GM19324 (cell line): ENCODE results near the gene OPRM1.
"Not testable (repeated sequence)": the region's sequence is repeated elsewhere in the genome, so short reads cannot be mapped to it uniquely, and the experiment has no call there.

Experiments used
- ATAC-seq: cut with Tn5 transposase; IDR thresholded peaks from one replicate; pipeline ENCODE4 v1.9.1; 2021; ENCODE audit warnings: mild to moderate bottlenecking, moderate library complexity; ENCODE audit not compliant: unreplicated experiment, low FRiP score

Gene OPRM1

DNA sequence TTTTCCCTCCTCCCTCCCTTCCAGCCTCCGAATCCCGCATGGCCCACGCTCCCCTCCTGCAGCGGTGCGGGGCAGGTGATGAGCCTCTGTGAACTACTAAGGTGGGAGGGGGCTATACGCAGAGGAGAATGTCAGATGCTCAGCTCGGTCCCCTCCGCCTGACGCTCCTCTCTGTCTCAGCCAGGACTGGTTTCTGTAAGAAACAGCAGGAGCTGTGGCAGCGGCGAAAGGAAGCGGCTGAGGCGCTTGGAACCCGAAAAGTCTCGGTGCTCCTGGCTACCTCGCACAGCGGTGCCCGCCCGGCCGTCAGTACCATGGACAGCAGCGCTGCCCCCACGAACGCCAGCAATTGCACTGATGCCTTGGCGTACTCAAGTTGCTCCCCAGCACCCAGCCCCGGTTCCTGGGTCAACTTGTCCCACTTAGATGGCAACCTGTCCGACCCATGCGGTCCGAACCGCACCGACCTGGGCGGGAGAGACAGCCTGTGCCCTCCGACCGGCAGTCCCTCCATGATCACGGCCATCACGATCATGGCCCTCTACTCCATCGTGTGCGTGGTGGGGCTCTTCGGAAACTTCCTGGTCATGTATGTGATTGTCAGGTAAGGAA lies at the start of gene OPRM1:
TSS of gene OPRM1 (plus strand) at position 10 of the 612 bp plus-strand sequence. CDS start at position 315, 305 bp downstream.
- no peak for ATAC-seq

DNA sequence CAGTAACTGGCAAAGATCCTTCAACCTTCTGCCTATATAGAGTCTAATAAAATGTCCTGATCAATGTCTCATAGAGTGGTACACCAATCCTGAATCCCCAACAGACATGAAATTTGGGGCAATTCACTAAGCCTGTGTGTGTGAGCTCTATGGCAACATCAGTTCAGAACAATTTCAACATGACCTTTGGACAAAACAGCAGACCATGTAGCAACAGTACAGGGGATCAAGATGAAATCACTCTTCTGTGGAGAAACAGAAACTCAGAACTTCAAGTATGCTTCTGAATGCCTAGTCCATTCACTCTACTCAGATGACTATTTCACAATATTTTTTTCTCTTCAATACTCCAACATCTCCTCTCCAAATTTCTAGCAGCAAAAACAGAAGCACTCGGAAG lies 49.1 kb upstream of the OPRM1 start:
- no peak for ATAC-seq

DNA sequence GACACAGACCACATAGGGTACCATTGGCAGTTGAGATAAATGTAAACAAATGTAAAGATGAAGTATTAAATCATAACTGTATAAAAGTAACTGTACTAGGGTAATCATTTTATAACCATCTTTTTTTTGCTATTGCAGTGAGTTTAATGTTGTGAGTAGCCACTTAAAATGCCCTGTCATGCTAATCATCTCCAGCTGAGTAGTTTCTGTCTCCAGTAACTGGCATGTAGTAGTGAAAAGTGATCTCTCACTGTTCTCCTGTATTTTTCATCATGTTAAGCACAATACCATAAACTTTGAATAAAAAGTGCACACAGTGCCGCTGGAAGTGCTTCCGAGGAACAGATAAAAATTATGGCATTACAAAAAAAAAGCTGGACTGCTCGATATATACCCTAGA lies 45.0 kb upstream of the OPRM1 start:
- no peak for ATAC-seq

DNA sequence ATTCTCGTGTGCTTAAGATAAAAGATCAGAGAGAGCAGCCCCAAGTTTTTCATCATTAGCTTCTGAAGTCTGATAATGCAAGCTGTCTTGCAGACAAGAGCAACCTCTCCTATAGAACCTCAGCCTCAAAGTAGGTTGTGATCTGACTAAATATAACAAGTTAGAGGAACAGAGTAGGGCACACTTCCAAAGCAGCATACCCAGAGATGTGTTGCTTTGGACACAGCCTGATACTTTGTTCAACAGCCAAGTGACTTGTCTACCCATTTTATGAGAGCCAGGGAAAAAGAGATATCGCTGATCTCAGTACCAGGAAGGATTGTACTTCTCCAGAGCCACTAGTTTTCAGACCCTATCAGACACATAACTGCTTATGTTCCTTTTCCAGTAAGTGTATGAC lies 44.2 kb upstream of the OPRM1 start:
- ATAC-seq, result no peak

DNA sequence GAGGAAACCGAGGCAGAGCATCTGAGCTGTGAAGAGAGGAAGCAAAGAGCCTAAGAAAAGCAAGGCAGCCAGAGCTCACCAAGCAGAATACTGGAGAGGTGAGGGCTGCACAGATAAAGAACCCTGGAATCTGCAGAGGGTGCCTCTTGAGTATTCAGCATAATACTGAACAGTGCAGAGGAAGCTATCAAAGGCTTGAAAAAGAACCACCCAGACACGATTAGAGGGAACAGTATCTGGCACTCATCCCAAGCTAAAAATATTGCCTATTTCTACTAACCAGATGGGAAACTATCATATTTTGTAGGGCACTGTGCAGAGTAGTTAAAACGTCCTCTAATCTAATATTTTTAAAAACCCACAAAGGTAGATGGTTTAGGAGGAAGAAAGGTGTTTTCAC lies 41.8 kb upstream of the OPRM1 start:
- no peak for ATAC-seq

DNA sequence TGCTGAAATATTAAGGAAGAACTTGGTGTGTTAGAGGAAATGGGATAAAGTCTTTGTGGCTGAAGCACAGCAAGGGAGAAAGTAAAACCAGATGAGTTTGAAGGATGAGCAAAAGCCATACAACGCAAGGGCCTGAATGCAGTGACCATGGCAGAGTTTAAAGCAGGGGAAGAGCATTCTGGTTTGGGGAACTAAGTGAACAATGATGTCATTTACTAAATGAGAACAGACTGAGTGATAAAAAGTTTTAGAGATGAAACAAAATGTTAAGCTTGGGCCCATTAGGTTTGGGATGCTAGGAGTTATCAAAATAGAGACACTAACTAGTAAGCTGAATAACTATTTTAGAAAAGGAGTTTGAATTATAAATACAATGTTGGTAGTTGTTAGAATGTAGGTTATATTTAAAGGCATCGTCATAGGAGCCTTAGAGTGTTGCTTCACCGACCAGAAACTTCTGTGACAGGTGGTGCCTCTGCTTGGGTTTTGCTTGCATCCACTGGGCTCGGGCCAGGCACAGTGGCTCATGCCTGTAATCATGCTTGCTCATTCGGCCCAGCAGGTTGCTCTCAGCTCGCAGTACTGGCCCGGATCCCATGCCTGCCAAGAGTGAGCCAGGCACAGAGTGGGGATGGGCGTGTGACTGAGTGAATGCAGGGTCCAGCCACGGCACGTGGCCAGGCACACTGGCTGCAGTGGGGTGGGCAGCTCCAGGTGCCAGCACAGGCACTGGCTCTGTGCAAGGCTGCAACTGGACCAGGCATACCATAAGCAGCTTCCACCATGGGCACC lies 37.4 kb upstream of the OPRM1 start:
- ATAC-seq, result no peak

DNA sequence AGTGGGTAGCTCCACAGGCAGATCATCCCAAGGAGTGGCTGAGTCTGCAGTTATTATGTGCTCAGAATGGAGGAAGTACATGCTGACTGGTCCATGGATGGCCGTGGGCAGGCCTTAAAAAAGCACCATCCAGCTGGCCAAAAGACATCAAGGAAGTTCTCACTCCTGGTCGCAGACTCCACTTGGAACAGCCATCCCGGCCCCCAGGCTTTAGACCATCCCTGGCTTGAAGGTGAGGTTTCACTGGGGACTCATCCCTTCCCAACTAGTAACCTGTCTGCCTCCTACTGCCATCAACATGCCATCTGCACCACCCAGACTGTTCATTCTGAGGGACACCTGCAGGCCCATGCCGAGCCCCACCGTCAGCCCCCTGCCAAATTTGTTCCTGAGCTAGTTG lies 36.1 kb upstream of the OPRM1 start:
- ATAC-seq, result no peak

DNA sequence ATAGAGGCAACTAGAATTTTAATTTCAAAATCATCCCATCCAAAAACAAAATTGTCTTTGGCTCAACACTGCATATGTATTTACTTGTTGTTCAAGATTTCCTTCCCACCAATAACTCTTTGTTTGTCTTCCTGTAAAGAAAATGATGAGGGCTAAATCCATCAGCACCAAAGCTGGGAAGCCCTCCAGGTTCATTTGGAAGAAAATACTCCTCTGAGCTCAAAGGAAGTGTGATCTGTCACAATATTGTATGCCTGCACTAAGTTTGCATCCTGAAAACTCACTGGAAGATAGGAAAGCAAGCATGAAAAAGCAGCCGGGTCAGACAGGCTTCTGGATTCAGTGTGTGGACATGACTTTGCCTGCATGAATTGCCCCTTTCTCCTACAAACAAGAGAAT lies 28.7 kb upstream of the OPRM1 start:
- no peak for ATAC-seq

DNA sequence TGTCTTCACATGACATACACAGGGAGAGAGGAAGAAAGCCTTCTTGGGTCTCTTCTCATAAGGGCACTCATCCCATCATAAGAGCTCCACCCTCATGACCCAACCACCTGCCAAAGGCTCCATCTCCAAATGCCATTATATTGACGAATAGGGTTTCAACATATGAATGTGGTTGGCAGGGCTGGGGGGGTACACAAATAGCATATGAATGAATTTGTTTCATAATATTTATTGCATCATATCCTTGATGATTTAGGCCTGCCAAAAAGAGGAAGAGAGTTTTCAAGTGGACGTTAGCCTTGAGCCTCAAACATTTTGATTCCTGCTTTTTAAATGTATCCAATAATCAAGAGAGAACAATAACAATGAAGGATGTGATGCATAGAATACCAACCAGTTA lies 26.2 kb upstream of the OPRM1 start:
- no peak for ATAC-seq

DNA sequence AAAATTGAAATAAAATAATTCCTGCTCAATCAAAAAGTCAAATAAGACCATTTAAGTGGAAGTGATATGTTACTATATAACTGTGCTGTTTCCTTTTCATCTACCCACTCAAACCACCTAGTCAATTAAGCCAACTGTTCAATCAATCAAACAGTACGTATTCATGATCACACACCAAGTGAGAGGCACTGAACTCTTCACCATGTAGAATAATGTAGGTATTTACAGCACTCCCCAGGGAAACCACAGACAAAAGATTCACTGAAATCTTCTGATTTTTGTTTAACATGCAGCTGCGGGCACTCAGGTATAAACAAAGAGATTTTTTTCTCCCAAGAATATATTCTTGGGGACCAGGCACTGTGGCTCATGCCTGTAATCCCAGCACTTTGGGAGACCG lies 21.3 kb upstream of the OPRM1 start:
- no peak for ATAC-seq

DNA sequence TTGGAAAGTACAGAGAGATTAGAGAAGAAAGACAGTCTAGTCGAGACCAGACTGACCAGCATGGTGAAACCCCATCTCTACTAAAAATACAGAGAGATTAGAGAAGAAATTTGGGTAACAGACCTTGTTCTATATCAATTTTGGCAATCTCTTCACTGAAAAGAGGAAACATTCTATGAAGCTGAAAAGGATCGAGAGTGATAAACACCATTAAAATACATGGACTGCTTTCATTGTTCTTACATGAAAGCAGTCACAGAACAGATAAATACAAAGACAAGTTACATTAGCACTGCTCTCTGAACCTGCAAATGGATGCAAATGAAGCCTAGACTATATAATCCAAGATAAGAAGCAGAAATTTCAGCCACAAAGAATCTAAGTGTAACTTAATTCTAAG lies 8.4 kb upstream of the OPRM1 start:
- ATAC-seq, result no peak

DNA sequence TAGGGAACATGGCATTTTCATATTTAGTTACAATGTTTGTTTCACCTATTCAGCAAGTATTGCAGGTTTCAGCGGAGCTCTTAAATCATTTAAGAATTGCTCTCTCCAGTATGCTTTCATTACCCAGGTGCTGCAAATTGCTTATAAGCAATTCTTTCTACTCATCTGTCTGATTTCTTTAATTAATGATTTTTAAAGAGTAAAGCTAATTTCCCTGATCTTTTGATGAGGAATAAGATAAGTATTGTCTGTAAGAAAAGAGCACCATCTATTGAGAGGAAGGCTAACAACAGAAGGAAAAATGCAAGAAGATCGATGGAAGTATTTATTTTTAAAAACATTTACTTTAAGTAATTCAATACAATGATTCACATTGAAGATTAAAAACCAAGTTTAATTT lies 2.0 kb downstream of the OPRM1 start:
- ATAC-seq, result no peak

DNA sequence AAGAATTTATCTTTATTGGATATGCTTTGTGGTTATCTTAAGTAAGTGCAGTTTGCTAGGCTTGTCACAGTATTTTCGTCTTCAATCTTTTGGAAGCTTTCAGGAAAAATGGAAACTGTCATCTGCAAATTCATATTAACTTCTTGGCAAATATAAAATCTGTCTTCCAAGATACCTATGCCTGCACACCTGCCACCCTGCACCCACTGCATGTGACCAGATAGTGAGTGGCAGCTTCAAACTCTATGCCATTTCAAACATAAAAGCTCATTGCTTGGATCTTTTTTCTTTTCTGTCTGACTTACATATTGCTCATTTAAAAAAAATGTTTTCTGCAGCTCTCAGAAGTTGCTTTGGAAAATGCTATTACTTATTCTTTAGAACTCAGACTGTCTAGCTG lies 14.1 kb downstream of the OPRM1 start:
- ATAC-seq, result no peak

DNA sequence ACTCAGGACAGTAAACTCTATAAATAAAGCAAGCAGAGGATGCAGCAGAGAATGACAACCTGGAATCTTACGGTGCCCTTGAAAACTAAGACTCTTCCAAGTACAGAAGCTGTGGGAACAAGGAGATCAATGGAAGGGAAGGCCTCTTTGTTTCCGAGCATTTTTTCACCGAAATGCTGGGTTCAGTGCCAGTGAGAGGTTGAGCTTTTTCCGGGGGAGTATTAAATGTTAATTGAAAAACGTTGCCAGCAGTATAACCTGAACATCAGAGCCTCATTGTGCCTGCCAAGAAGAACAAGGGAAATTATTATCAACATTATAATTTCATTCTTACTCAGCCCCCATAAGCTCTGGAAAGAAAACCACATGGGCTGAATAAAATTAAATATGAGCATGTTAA lies 17.5 kb downstream of the OPRM1 start:
- ATAC-seq, result no peak

DNA sequence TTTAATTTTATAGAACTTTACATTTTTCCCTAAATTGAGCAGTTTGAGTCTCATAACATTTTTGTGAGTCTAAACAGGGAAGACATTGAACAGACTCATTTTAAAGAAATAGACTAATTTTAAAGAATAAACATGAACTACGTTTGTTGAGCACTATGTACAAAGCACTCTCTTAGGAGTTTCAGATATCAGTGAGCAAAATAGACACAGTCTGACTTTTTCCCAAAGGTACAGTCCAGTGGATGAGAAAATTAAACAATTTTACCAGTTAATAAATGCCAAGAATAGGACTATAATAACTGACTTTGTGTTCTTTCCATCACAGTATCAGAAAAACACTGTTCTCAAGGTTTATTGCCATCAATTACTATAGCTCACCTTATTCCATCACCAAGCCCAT lies 18.1 kb downstream of the OPRM1 start:
- ATAC-seq, result no peak

DNA sequence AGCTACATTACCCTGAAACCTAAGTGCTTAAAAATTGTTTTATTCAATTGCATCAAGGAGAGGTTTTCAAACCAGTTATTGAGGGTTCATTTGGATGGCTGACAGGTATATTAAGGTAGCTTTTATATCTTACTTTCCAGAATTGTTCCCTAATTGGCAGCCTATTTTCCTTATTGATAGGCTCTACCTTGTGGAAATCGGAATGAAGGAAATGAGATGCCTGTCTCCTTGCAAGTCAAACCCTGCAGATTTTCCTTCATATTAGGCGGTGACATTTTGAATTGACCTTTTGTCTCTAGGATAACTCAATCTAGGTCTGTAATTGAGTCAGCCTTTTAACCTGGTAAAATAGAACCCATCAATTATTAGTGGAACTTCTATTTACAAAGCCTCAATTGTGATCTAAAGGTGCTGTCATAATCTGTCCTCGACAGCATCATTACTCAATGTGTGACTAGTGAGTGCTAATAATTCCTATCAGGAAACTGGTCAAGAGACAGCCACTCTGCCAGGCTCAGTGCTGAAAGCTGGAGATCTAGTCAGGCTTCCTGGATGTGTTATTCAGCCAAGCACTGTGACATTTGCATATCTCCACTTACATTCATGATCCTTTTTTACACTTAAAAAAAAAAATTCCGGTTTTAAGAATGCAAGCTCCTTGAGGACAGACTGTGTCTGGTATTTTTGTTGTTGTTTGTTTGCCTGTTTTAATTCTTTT lies 20.1 kb downstream of the OPRM1 start:
- ATAC-seq, result no peak

DNA sequence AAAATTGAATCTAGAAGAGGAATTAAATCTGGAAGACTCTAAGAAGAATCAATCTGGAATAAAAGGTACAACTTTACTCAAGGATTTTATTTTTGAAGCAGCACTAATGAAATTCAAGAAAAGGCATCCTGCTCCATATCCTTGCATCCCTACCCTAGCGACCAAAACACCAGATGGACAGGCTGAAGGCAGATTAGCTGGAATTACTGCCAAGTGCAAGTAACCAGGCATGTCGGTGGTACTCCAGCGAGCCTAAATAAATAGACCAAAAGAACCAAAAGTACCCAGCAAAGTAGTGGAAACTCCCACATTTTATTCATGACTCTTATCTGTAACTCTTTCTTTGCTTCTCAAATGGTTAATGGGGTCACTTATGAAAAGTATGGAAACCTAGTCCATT lies 21.0 kb downstream of the OPRM1 start:
- no peak for ATAC-seq

DNA sequence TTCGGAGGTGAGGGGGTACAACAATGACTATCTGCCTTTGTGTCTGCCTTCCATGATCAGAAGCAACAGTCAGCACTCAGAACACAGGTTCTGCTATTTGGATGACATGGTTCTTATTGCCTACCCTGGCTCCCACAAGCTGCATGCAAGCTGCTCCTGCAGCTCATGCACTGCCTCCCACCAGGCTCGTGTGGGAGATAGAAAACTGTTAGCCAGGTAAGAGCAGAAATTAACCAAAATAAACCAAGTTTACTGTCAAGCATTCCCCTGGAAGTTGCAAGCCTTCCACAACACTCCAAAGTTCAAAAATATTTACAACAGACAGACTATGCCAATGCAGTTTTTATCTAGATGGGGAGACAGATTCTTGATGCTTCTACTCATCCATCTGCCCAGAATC lies 31.0 kb downstream of the OPRM1 start:
- no peak for ATAC-seq

DNA sequence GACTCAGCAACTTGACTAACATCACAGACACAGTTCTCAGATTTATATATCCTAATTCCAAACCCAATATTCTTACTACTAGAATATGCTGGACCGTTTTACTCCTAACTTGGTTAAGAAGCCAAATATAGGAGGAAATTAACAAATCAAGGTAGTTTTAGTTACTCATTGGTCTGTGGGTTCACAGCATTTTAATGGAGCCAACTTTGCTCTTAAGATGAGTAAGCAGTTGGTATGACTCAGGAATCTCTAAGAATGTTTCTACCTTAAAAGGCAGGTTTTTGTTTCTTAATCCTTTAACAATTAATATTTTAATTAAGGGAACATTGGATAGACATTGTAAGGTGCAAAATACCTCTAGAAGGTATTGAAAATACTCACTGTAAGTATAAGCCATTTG lies 31.6 kb downstream of the OPRM1 start:
- no peak for ATAC-seq

DNA sequence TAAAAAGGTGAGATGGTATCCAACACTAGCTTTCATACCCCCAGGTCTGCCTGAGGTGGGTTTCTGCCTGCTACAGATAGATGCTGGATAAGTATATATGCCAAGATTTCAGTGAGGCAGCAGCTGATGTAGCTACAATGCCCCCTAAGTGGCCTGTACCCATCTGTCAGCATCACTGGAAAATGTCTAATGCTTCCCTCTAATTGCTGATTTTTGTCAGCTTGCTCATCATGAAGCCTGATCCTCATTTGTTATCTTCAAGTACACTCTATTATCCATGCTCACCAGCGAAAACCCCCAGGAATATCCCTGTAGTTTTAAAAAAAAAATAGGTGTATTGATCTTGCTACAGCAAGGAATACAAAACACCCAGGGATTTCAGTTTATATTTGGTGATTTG lies 32.2 kb downstream of the OPRM1 start:
- ATAC-seq, result no peak

DNA sequence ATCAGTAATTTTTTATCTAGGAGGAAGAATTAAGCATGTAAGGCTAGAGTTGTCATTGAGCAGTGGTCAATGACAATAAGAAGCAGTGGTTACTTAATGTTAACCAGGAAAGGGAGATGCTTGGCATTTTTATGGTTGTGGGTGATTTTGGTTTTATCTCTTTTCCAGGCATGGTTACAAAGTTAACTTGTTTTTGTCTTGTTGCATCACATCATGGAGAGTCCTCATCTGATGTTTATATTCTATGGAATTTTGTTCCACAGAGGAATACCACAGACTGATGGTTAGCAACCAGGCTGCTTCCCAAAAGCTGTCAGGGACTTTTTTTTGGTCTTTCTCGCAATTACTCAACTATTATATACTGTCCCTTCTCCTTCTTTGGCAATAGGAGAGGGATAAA lies 32.7 kb downstream of the OPRM1 start:
- no peak for ATAC-seq

DNA sequence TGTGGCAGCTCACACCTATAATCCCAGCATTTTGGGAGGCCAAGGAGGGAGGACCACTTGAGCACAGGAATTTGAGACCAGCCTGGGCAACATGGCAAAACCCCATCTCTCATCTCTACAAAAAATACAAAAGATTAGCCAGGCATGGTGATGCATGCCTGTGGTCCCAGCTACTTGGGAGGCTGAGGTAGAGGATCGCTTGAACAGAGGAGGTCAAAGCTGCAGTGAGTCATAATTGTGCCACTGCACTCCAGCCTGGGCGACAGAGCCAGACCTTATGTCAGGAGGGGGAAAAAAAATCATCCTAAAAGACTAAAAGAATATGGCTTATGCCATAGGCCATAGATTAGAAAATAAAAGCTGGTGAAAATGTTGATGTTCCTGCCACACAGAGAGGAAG lies 39.6 kb downstream of the OPRM1 start:
- ATAC-seq, result not testable (repeated sequence)
